HEK293 (cell line): ENCODE measurements around the gene LRRC74B.
"Not testable (repeated sequence)": the region's sequence is repeated elsewhere in the genome, so short reads cannot be mapped to it uniquely, and the experiment has no call there.

Source experiments
- CTCF ChIP-seq: fragments of 450-650 bp; formaldehyde crosslinking; IDR thresholded peaks from 2 replicates; pipeline ENCODE4 v1.5.1; 2016; ENCODE audit warnings: missing biosample characterization, missing genetic modification characterization
- HOXA7 ChIP-seq: sonication (generic); formaldehyde crosslinking; IDR thresholded peaks from 2 replicates; pipeline ENCODE4 v1.8.1; 2022; ENCODE audit warnings: missing genetic modification reagents, borderline replicate concordance
- ZNF175 ChIP-seq: fragments of 450-650 bp; formaldehyde crosslinking; IDR thresholded peaks from 2 replicates; pipeline ENCODE4 v1.5.1; 2016; ENCODE audit warnings: missing biosample characterization, missing genetic modification characterization
- ZNF292 ChIP-seq: fragments of 450-650 bp; formaldehyde crosslinking; IDR thresholded peaks from 2 replicates; pipeline ENCODE4 v1.5.1; 2016; ENCODE audit warnings: low read depth, missing biosample characterization, missing genetic modification characterization, borderline replicate concordance
- ZNF530 ChIP-seq: fragments of 450-650 bp; formaldehyde crosslinking; IDR thresholded peaks from 2 replicates; pipeline ENCODE4 v1.5.1; 2016; ENCODE audit warnings: low read depth, missing biosample characterization, missing genetic modification characterization
- ZNF658 ChIP-seq: fragments of 450-650 bp; formaldehyde crosslinking; IDR thresholded peaks from 2 replicates; pipeline ENCODE4; 2016; ENCODE audit warnings: missing biosample characterization, missing genetic modification characterization

DNA sequence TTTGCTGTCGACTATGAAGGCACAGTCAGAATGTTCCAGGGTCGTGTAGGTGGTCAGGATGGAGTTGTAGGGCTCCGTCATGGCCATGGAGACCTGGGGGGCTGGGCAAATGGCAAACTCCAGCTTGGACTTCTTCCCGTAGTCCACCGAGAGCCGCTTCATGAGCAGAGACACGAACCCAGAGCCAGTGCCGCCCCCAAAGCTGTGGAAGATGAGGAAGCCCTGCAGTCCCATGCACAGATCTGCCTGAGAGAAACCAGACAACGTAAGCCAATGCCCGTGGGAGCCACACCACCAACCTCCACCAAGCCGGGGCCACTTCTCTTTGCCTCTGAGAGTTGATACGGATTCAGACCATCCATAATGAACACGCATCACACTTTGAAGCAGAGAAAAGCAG, 36.5 kb upstream of the LRRC74B start:
- TF ChIP-seq CTCF (tag by site-specific recombination); HOXA7; ZNF658 (tag by site-specific recombination); ZNF530 (tag by site-specific recombination); ZNF175 (tag by site-specific recombination); ZNF292: not testable (repeated sequence)
